ENCODE data around the gene PBX3. TPM values are rescaled to one million over a fixed set of nuclear protein-coding genes. Genes with fewer than 3 reads are reported as not detected.

Gene PBX3
- total RNA-seq, 1 donor, result 62.4 TPM

DNA sequence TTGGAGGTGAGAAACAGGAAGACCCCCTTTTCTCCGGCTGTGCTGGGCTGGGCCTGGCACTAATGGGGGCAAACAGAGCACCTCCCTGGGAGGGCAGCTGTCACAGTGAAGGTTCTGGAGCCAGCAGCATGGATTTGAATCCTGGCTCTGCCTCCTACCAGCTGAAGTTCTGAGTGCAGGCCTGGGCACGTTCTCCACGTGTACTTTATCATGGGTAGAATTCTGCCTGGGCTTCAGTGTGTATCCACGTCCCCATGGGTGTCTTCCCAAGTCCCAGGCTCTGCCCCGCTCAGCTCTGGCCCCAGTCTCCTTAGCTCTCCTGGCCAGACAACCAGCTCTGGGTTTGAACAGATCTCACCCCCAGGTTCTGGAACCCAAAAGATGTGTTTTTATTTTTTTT lies 223.2 kb downstream of the PBX3 start:
- H3K4me3 ChIP-seq (ENCODE audit: low read depth, low read length), result no peak overlapping the region
- TF ChIP-seq, protein P1, sequence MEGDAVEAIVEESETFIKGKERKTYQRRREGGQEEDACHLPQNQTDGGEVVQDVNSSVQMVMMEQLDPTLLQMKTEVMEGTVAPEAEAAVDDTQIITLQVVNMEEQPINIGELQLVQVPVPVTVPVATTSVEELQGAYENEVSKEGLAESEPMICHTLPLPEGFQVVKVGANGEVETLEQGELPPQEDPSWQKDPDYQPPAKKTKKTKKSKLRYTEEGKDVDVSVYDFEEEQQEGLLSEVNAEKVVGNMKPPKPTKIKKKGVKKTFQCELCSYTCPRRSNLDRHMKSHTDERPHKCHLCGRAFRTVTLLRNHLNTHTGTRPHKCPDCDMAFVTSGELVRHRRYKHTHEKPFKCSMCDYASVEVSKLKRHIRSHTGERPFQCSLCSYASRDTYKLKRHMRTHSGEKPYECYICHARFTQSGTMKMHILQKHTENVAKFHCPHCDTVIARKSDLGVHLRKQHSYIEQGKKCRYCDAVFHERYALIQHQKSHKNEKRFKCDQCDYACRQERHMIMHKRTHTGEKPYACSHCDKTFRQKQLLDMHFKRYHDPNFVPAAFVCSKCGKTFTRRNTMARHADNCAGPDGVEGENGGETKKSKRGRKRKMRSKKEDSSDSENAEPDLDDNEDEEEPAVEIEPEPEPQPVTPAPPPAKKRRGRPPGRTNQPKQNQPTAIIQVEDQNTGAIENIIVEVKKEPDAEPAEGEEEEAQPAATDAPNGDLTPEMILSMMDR (IDR thresholded peaks at IDR 0.05; ENCODE audit: insufficient read depth, low read length), result no peak
- DNase-seq (ENCODE audit: low read depth), result no peak

DNA sequence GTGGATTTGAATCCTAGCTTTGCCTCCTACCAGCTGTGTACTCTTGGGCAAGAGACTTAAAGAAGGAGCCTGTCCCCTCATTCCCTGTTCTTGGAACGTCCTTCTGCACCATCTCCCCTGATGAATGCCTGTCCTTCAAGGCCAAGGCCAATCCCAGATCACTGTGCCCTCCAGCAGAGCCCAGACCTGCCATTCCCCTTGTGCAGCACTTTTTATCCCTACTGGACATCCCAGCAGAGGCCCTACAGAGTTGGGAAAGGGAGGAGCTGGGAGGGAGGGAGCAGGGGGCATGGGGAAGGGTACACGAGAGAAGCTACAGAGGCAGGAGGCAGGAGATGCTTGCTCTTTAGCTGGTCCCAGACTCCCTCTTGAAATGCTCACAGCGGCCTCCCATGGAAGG lies 223.9 kb downstream of the PBX3 start:
- TF ChIP-seq, protein P1 (IDR thresholded peaks at IDR 0.05; ENCODE audit: insufficient read depth, low read length), result no peak
- DNase-seq (ENCODE audit: low read depth), result no peak

GRCh38 chr9:125972012-125972729 lies 225.0 kb downstream of the PBX3 start:
- DNase-seq (ENCODE audit: low read depth), result no peak
- TF ChIP-seq, protein P1 (IDR thresholded peaks at IDR 0.05; ENCODE audit: insufficient read depth, low read length), result no peak
- H3K4me3 ChIP-seq (ENCODE audit: low read depth, low read length), result no peak overlapping the region

More for the DNA sequence above, 223.9 kb downstream of the PBX3 start:
- no peak overlapping the region for H3K4me3 ChIP-seq (ENCODE audit: low read depth, low read length)

DNA sequence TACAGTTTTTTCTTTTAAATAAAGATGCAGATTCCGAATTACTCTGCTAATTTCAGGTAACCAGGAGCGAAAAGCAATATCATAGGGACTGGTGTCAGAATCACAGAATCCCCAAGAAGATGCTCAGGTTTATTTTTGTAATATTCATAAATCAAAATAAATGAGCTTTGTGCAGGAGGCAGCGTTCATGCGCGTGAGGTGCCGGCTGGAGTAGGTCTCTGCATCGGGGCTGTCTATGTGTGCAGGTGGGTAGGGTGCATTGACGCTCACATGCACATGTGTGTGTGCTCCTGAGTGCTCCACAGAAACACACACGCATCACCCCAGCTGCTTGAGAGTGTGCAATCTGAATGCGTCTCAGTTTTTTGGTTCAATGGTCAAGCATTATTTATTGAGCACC lies 226.4 kb downstream of the PBX3 start:
- no peak for DNase-seq (ENCODE audit: low read depth)
- TF ChIP-seq, protein P1 (IDR thresholded peaks at IDR 0.05; ENCODE audit: insufficient read depth, low read length), result no peak
- no peak overlapping the region for H3K4me3 ChIP-seq (ENCODE audit: low read depth, low read length)

GRCh38 chr9:125974705-125975104 lies 227.5 kb downstream of the PBX3 start:
- no peak for DNase-seq (ENCODE audit: low read depth)
- TF ChIP-seq, protein P1 (IDR thresholded peaks at IDR 0.05; ENCODE audit: insufficient read depth, low read length), result no peak
- no peak overlapping the region for H3K4me3 ChIP-seq (ENCODE audit: low read depth, low read length)

- TF ChIP-seq, protein P1 (IDR thresholded peaks at IDR 0.05; ENCODE audit: insufficient read depth, low read length), result no peak
- H3K4me3 ChIP-seq (ENCODE audit: low read depth, low read length), result no peak overlapping the region
- DNase-seq (ENCODE audit: low read depth), result peak; percentile 16
Observed at GRCh38 chr9:125977223-125977622, 230.1 kb downstream of the PBX3 start.

- TF ChIP-seq, protein P1 (IDR thresholded peaks at IDR 0.05; ENCODE audit: insufficient read depth, low read length), result no peak
- DNase-seq (ENCODE audit: low read depth), result no peak
- H3K4me3 ChIP-seq (ENCODE audit: low read depth, low read length), result no peak overlapping the region
Observed at GRCh38 chr9:125979383-125979782, 232.2 kb downstream of the PBX3 start.
